Activated CD4-positive, alpha-beta memory T cell treated with anti-CD3 and anti-CD28 coated beads, Interleukin-2, amount 10 ng/mL, durations not matched to agents 7 days and 5 days (primary cell): ENCODE data around the gene FLT3. TPM values are rescaled to one million over a fixed set of nuclear protein-coding genes. Genes with fewer than 3 reads are reported as not detected.
"Not testable (repeated sequence)": the region's sequence is repeated elsewhere in the genome, so short reads cannot be mapped to it uniquely, and the experiment has no call there.

Experiments used
- CTCF ChIA-PET: fragments of 350-600 bp; sonication (Branson Sonifier 250); formaldehyde crosslinking; loops from one replicate; lab custom pipeline; 2021; ENCODE audit warnings: antibody characterized with exemption, inconsistent platforms; lab: Charles Lee
- POLR2A ChIA-PET: fragments of 350-600 bp; sonication (Branson Sonifier 250); formaldehyde crosslinking; loops from one replicate; lab custom pipeline; 2021; ENCODE audit warnings: antibody characterized with exemption; lab: Charles Lee
- DNase-seq: peaks from one replicate; pipeline ENCODE4 v3.0.0-alpha.2; 2020
- H3K27ac Mint-ChIP-seq: one replicate; pipeline ENCODE4 v1.8.0; 2021; ENCODE audit warnings: mild to moderate bottlenecking, mixed read lengths
- H3K27me3 Mint-ChIP-seq: one replicate; pipeline ENCODE4 v1.8.0; 2021; ENCODE audit warnings: mixed read lengths
- H3K36me3 Mint-ChIP-seq: one replicate; pipeline ENCODE4 v1.8.0; 2021; ENCODE audit warnings: low read depth, mixed read lengths
- H3K4me1 Mint-ChIP-seq: one replicate; pipeline ENCODE4 v1.8.0; 2021; ENCODE audit warnings: mixed read lengths
- H3K4me3 Mint-ChIP-seq: one replicate; pipeline ENCODE4 v1.8.0; 2021; ENCODE audit warnings: mild to moderate bottlenecking, mixed read lengths
- H3K9me3 Mint-ChIP-seq: one replicate; pipeline ENCODE4 v1.8.0; 2021; ENCODE audit warnings: mixed read lengths
- total RNA-seq, 2 experiments: library from RNA; stranded (reverse); gene quantifications; one replicate each; pipeline ENCODE4 v1.2.3, GENCODE V29; 2021

The FLT3 gene
- total RNA-seq = not detected

DNA sequence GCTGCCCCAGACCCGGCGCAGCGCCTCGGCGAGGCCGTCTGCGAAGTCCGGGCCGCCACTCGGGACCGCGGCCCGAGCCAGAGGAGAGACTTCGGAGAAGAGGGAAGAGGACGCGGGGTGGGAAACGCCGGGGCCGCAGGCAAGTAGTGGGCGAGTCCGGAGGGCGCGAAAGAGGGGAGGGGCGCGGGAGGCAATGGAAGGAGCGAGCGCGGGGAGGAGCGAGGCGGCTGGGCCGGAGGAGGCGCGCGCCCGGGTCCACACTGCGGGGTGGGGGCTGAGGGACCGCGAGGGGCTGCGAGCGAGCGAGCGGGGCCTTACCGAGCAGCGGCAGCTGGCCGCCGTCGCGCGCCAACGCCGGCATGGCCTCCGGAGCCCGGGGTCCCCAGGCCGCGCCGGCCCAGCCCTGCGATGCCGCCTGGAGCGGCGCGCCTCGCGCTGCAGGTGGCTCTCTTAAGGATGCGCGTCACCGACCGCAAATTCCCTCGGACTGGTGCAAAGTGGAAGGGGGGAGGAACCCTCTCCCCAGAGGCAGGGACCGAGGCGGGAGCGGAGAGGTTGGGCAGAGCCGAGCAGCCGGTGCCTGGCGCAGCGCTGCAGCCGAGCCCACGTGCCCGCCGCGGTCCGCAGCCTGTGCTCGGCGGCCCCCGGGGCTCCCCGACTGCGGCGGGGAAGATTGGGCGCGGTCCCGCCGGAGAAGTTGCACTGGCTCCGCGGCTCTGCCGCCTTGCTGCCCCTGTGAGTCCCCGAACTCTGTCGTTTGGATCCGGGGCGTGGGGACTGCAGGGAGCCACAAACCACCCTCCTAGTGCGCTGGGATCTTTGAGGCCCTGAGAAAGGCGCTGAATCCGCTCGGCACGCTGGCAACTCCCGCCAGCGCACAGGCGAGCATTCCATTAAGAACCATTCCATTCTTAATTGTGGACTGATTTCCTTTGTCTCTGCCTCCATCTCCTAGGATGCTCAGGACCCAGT, at the start of gene FLT3:
Gene FLT3 (minus strand): TSS at position 427 of the 972 bp plus-strand sequence. CDS start 66 bp downstream, at position 361.
- no peaks in the 10 kb centered on the region for H3K36me3 Mint-ChIP-seq
- H3K27me3 Mint-ChIP-seq = peaks cover 62% of the 10 kb centered on the region
- no peak within 1 kb of the TSS for H3K27ac Mint-ChIP-seq

DNA sequence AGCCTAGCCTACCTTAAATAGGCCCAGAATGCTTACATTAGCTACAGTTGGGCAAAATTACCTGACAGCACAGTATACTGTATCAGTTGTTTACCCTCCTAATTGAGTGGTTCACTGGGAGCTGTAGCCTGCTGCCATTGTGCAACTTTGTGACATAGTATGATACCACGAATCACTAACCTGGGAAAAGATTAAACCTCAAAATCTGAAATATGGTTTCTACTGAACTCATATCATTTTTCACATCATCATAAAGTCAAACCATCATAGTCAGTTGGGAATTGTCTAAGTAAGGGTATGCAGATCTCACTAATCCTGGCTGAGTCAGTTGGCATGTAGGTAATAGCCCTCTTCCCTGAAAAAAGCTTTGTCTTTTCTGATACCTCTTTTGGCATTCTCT, 47.1 kb upstream of the FLT3 start:
- no peak for DNase-seq
- ChIA-PET CTCF (no interaction called here), POLR2A (interaction anchor here (2.0 kb wide), 1 partner anchor 8 kb away, joined by 7 read pairs; no protein-coding TSS in a partner anchor)
- H3K4me3 Mint-ChIP-seq = no peak overlapping the region
- H3K27ac Mint-ChIP-seq = no peak overlapping the region
- H3K27me3 Mint-ChIP-seq = no peaks in the 10 kb centered on the region
- no peaks in the 10 kb centered on the region for H3K9me3 Mint-ChIP-seq
- H3K36me3 Mint-ChIP-seq = peaks cover 13% of the 10 kb centered on the region
- peaks cover 4% of the 10 kb centered on the region for H3K4me1 Mint-ChIP-seq

More for the DNA sequence above, at the start of gene FLT3:
- POLR2A ChIA-PET = interaction anchor here (1.4 kb wide), 1 partner anchor 39 kb away, joined by 4 read pairs; no protein-coding TSS in a partner anchor
- CTCF ChIA-PET = no interaction called here
- Mint-ChIP-seq H3K4me3 (peak within 1 kb of the TSS; percentile 30), H3K9me3 (no peaks in the 10 kb centered on the region), H3K4me1 (peaks cover 8% of the 10 kb centered on the region)
- DNase-seq = peak; percentile 27

DNA sequence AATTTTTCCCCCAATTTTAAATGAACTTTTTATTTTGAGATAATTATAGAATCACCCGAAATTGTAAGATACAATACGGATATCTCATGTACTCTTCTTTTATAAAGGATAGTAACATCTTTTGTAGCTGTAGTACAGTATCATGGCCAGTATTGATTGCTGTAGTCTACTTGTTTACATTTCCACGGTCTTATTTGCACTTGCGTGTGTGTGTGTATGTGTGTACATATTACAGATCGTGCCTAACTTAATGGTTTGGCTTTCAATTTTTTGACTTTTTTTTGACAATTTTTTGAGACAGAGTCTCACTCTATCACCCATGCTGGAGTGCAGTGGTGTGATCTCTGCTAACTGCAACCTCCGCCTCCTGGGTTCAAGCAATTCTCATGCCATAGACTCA, 44.7 kb upstream of the FLT3 start:
- Mint-ChIP-seq H3K9me3 (no peaks in the 10 kb centered on the region), H3K4me1 (peaks cover 21% of the 10 kb centered on the region), H3K27me3 (no peaks in the 10 kb centered on the region), H3K4me3 (no peak overlapping the region), H3K36me3 (peaks cover 26% of the 10 kb centered on the region), H3K27ac (no peak overlapping the region)
- no peak for DNase-seq
- CTCF ChIA-PET = no interaction called here
- POLR2A ChIA-PET = no interaction called here

DNA sequence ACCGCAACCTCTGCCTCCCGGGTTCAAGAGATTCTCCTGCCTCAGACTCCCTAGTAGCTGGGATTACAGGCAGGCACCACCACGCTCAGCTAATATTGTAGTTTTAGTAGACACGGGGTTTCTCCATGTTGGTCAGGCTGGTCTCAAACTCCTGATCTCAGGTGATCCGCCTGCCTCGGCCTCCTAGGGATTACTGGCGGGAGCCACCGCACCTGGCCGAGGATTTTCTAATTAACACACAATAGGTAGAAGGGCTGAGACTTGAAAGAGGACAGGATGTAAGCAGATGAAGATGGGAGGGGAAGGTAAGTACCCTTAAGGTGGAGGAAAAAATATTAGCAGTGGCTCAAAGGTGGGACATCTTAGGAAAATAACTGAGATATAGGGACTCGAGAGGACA, 41.2 kb upstream of the FLT3 start:
- H3K9me3 Mint-ChIP-seq, POLR2A ChIA-PET, DNase-seq, H3K27me3 Mint-ChIP-seq, H3K4me3 Mint-ChIP-seq, H3K27ac Mint-ChIP-seq: not testable (repeated sequence)
- CTCF ChIA-PET = interaction anchor here (0.6 kb wide), 1 partner anchor 79 kb away, joined by 3 read pairs; no protein-coding TSS in a partner anchor
- Mint-ChIP-seq H3K36me3 (peaks cover 21% of the 10 kb centered on the region), H3K4me1 (peaks cover 38% of the 10 kb centered on the region)

DNA sequence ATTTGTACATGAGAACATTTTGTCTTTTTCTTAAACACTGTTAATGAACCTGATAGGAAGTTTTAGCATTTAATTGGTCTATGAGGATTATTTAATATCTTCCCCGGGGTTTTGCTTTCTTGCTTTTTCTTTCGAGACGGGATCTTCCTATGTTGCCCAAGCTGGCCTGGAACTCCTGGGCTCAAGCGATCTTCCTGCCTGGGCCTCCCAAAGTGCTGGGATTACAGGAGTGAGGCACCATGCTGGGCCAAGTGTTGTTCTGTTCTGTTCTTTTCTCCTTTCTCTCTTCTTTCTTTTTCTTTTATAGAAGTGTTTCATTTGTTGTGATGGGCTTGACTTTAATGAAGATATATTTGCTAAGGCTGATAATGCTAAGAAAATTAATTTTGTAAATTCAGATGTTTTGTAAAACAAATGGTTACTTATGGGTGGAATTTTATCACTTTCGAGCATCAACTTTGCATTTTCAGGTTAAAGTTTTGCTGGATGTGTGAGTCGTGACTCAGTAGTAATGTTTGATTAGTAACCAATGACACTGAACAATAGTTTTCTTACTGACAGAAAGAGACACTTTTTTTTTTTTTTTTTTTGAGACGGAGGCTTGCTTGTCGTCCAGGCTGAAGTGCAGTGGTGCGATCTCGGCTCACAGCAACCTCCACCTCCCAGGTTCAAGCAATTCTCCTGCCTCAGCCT, 40.2 kb upstream of the FLT3 start:
- Mint-ChIP-seq H3K4me1 (peaks cover 42% of the 10 kb centered on the region), H3K9me3 (no peaks in the 10 kb centered on the region), H3K4me3 (peak overlapping the region; percentile 85), H3K27ac (peak overlapping the region; percentile 83), H3K27me3 (no peaks in the 10 kb centered on the region), H3K36me3 (peaks cover 21% of the 10 kb centered on the region)
- POLR2A ChIA-PET = interaction anchor here (1.6 to 3.9 kb wide), 3 partner anchors 16 to 518 kb away, joined by 4 to 26 read pairs (median 5); partner anchors contain the start of gene POMP
- CTCF ChIA-PET = no interaction called here
- DNase-seq = no peak

DNA sequence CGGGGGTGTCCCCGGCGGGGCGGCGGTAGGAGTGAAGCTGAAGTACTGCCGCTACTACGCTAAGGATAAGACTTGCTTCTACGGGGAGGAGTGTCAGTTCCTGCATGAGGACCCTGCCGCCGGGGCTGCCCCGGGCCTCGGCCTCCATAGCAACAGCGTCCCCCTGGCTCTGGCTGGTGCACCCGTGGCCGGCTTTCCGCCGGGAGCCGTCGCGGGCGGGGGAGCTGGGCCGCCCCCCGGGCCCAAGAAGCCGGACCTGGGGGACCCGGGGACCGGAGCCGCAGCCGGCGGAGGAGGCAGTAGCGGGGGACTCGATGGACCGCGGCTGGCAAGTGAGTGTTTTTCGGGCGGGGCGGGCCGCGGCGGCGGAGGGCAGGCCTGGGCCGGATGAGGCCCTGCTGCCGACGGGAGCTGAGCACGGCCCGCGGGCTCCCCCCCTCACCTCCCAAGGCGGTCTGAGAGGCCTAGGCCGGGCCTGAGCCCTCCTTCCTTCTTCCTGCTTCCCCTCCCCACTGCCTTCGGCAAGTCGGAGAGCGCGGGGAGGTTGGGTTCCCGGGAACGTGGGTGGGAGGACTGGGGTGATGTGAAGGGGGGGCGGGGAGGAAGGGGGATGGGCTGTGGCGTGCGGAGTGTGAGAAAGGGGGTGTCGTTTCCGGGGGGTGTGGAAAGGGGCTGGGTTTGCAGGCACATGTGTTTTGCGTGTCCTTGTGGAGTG, 38.5 kb upstream of the FLT3 start:
- peaks cover 42% of the 10 kb centered on the region for H3K4me1 Mint-ChIP-seq
- H3K4me3 Mint-ChIP-seq = peak overlapping the region; percentile 85
- no peaks in the 10 kb centered on the region for H3K27me3 Mint-ChIP-seq
- ChIA-PET CTCF (interaction anchor here (0.9 kb wide), 1 partner anchor 15 kb away, joined by 3 read pairs; no protein-coding TSS in a partner anchor), POLR2A (interaction anchor here (0.7 to 3.9 kb wide), 8 partner anchors 9 to 1006 kb away, joined by 3 to 26 read pairs (median 4); partner anchors contain the start of genes LNX2 and POMP)
- DNase-seq = peak; percentile 87
- peaks cover 21% of the 10 kb centered on the region for H3K36me3 Mint-ChIP-seq
- peak overlapping the region; percentile 83 for H3K27ac Mint-ChIP-seq
- H3K9me3 Mint-ChIP-seq = no peaks in the 10 kb centered on the region

DNA sequence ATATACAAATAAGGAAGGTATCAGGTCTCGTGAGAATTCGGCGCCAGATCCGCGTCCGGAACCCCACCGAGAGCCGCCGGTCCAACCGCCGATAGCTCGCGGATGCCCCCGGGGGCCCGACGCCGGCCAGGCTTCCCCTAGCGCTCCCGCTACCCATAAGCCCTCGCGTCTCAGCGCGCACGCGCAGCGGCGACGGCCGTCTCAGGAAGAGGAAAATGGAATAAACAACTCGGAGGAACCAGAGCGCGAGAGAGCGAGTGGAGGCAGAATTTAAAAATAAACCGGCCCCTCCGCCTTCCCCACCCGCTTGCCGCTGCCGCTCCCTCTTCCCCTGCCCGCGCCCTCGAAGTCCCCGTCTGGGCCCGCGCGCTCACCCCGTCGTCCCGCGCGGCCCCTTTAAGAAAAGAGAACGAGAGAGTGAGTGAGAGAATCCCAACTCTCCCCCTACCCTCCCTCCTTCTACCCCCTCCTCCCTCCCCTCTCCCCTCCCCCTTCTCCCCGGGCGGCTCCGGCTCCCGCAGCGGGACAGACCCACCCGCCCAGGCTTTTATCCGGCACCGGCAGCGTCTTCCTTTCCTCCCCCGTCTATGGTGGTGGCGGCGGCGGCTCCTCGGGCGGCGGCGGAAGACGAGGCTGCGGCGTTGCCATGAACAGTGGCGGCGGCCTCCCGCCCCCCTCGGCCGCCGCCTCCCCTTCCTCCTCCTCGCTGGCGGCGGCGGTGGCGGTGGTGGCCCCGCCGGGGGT, 37.8 kb upstream of the FLT3 start, which contains the start of gene PAN3:
Gene PAN3 (plus strand): TSS at position 534 of the 744 bp plus-strand sequence. CDS start 113 bp downstream, at position 647.
- peak; percentile 93 for DNase-seq
- H3K4me1 Mint-ChIP-seq = peaks cover 42% of the 10 kb centered on the region
- H3K27ac Mint-ChIP-seq = peak within 1 kb of the TSS; percentile 97
- no peaks in the 10 kb centered on the region for H3K27me3 Mint-ChIP-seq
- H3K9me3 Mint-ChIP-seq = no peaks in the 10 kb centered on the region
- H3K36me3 Mint-ChIP-seq = peaks cover 19% of the 10 kb centered on the region
- peak within 1 kb of the TSS; percentile 85 for H3K4me3 Mint-ChIP-seq
- CTCF ChIA-PET = interaction anchor here (0.9 to 1.8 kb wide), 2 partner anchors 15 to 79 kb away, joined by 3 read pairs; no protein-coding TSS in a partner anchor
- POLR2A ChIA-PET = interaction anchor here (1.3 to 3.9 kb wide), 5 partner anchors 10 to 521 kb away, joined by 4 to 26 read pairs (median 6); partner anchors contain the start of genes LNX2 and POMP

DNA sequence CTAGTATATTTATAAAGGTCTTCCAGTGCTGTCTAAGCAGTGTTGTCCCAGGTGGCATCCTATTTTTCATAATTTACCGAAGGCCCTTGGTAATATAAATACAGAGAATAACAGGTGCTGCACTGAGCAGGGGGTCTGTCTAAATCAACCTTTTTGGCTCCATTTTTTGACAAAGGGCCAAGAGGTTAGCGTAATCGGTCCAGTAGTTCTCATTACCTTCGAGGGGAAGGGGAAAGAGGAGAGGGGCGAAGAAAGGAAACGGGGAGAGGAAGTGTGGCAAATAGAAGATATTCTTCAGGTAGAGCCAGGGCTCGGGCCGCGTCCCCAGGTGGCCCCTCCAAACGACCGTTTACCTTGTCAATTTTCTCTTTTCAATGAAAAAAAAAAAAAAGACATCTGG, 37.2 kb upstream of the FLT3 start:
- H3K36me3 Mint-ChIP-seq = peaks cover 19% of the 10 kb centered on the region
- DNase-seq = no peak
- CTCF ChIA-PET = interaction anchor here (1.8 kb wide), 1 partner anchor 78 kb away, joined by 3 read pairs; no protein-coding TSS in a partner anchor
- no peaks in the 10 kb centered on the region for H3K9me3 Mint-ChIP-seq
- POLR2A ChIA-PET = interaction anchor here (1.3 to 3.9 kb wide), 4 partner anchors 19 to 521 kb away, joined by 4 to 26 read pairs (median 6); partner anchors contain the start of genes LNX2 and POMP
- H3K27ac Mint-ChIP-seq = peak overlapping the region; percentile 97
- H3K4me1 Mint-ChIP-seq = peaks cover 40% of the 10 kb centered on the region
- no peaks in the 10 kb centered on the region for H3K27me3 Mint-ChIP-seq
- peak overlapping the region; percentile 85 for H3K4me3 Mint-ChIP-seq

DNA sequence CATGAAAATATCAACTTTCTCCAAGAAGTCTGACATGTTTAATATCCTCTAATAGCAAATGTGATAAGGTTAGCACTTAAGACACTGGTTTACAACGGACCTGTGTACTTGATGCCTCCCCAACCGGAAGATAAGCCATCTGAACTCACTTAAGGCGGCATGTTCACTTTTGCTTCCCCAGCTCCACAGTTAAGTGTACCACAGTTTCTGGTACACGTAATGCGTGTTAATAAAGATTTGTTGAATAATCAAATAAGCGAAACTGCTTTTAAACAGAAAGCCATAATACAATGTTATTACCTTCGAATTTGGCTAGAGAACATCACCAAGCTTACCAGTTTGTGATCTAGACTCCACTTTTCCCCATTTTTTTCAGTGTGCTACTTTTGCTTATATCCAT, 36.5 kb upstream of the FLT3 start:
- POLR2A ChIA-PET = interaction anchor here (0.8 to 3.9 kb wide), 4 partner anchors 18 to 711 kb away, joined by 3 to 26 read pairs (median 4); partner anchors contain the start of gene POMP
- peaks cover 34% of the 10 kb centered on the region for H3K4me1 Mint-ChIP-seq
- H3K4me3 Mint-ChIP-seq = peak overlapping the region; percentile 85
- H3K9me3 Mint-ChIP-seq = no peaks in the 10 kb centered on the region
- CTCF ChIA-PET = interaction anchor here (1.8 kb wide), 1 partner anchor 78 kb away, joined by 3 read pairs; no protein-coding TSS in a partner anchor
- DNase-seq = peak; percentile 18
- no peaks in the 10 kb centered on the region for H3K27me3 Mint-ChIP-seq
- peaks cover 15% of the 10 kb centered on the region for H3K36me3 Mint-ChIP-seq
- peak overlapping the region; percentile 97 for H3K27ac Mint-ChIP-seq

DNA sequence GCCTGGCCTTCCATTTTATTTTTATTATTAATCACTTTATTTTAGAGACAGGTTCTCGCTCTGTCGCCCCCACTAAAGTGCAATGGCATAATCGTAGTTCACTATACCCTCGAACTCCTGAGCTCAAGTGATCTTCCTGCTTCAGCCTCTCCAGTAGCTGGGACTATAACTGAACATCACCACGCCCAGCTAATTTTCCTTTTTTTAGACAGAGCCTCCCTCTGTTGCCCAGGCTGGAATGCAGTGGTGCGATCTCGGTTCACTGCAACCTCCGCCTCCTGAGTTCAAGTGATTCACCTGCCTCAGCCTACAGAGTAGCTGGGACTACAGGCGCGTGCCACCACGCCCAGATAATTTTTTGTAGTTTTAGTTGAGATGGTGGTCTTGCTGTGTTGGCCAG, 31.3 kb upstream of the FLT3 start:
- no peaks in the 10 kb centered on the region for H3K9me3 Mint-ChIP-seq
- no peaks in the 10 kb centered on the region for H3K27me3 Mint-ChIP-seq
- no peak overlapping the region for H3K27ac Mint-ChIP-seq
- H3K4me1 Mint-ChIP-seq = peaks cover 6% of the 10 kb centered on the region
- DNase-seq = no peak
- ChIA-PET CTCF (no interaction called here), POLR2A (no interaction called here)
- H3K4me3 Mint-ChIP-seq = no peak overlapping the region
- no peaks in the 10 kb centered on the region for H3K36me3 Mint-ChIP-seq

DNA sequence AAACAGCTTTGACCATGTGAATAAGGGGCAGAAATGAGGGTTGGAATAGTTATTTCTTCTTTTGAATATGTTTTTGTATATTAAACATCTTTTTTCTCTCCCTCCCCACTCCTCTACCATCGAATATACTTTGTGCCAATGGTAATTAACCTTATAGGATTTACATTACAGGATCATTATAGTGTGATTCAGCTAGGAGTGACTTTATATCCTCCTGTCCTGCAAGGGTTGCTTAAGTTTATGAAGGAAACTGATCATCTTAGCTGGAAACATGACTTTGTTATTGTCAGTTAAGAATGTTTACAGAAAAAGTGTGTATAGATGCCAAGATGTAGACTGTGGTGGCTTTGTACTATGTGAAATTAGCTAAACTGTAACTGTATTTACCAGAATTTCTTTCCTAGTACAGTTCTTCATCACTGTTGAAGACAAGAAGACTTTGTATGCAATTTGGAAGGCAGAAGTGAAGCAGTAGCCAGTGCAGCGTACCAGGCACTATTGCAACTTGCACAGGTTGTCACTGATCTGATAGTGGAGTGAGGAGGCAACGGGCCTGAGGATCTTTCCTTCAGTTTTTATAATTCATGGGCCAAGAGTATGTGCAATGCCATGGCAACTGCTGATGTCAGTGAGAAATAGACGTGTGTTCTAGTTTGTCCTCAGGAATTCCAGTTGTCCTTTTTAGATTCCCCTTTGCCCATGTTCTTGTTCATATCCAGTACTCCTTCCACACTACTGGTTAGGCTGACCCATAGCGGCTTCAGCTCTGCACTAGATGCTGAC, 29.7 kb upstream of the FLT3 start:
- Mint-ChIP-seq H3K9me3 (no peaks in the 10 kb centered on the region), H3K36me3 (no peaks in the 10 kb centered on the region), H3K27ac (no peak overlapping the region), H3K27me3 (no peaks in the 10 kb centered on the region), H3K4me1 (no peaks in the 10 kb centered on the region), H3K4me3 (no peak overlapping the region)
- POLR2A ChIA-PET = no interaction called here
- no peak for DNase-seq
- CTCF ChIA-PET = no interaction called here
